GM19240 (cell line): Measurements from ENCODE around the gene LIN54.
"Not testable (repeated sequence)": the region's sequence is repeated elsewhere in the genome, so short reads cannot be mapped to it uniquely, and the experiment has no call there.

Source experiments
- DNase-seq: peaks from one replicate; pipeline ENCODE4 v3.0.0; 2011; ENCODE audit warnings: low spot score; ENCODE audit not compliant: insufficient read length

LIN54 gene

DNA sequence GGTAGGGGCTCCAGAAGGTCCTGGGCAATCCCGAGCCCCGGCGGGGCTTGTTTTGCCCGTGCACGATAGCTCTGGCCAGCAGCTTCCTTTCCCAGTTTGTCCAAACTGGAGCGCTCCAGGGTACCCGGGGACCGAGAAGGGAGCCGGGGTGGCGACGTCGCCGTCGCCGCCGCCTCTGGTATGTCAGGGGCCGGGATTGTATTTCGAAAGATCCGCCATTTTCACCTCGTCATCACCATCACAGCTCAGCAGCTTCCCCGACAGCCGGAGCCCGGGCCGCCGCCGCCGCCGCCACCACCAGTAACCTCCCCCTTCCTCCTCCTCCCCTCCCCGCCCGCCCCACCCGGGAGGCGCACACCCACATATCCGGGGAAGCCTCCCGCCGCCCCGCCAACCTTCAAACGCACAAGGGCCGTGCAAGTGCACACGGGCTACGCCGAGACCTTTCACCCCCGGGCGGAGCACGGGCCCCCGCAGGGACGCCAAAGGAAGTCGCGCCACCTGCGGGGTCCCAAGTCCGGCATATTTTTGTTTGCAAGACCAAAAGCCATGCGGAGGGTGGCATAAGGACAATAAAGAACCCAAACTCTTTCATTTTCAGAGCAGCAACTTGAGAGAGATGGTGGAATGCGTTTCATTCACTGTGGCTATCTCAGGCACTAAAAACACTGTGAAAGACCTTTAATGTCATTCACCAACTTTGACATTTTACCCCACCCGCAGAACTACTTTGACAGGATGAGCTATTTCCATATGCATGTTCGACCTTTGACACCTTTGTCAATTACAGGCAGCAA lies at the start of gene LIN54:
LIN54 (minus strand) TSS at position 302 of the 797 bp plus-strand sequence. CDS start 25,979 bp downstream, outside the sequence.
- peak; percentile 63 for DNase-seq

DNA sequence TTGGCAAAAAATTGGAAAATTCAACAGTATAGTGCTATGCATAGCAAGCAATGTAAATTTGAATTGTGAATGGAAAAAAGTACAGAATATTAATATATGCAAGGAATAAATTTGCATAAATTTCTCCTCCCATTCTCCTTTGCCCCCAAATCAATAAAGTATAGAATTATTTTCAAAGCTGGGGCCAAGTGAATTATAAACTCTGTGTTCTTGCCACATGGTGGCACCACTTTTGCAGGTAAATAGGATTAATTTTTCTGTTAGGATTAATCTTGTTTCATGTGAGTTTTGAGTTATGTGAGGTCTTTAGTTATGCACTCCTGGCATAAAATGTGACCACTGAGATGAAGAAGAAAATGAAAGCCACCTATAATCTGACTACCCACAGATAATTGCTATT lies 44.3 kb upstream of the LIN54 start:
- DNase-seq: no peak

DNA sequence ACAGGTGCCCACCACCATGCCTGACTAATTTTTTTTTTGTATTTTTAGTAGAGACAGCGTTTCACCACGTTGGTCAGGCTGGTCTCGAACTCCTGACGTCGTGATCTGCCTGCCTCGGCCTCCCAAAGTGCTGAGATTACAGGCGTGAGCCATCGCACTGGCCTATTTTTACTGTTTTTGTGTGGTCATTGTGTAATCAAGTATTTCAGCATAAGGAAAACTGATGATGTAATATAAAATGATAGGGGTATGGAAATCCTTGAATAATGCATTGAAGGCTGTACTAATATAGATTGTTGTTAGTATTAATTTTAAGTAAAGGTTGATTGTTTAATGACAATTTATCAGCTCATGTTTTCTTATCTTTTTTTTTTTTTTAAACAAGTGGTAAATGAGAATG lies 38.2 kb upstream of the LIN54 start:
- not testable (repeated sequence) for DNase-seq

DNA sequence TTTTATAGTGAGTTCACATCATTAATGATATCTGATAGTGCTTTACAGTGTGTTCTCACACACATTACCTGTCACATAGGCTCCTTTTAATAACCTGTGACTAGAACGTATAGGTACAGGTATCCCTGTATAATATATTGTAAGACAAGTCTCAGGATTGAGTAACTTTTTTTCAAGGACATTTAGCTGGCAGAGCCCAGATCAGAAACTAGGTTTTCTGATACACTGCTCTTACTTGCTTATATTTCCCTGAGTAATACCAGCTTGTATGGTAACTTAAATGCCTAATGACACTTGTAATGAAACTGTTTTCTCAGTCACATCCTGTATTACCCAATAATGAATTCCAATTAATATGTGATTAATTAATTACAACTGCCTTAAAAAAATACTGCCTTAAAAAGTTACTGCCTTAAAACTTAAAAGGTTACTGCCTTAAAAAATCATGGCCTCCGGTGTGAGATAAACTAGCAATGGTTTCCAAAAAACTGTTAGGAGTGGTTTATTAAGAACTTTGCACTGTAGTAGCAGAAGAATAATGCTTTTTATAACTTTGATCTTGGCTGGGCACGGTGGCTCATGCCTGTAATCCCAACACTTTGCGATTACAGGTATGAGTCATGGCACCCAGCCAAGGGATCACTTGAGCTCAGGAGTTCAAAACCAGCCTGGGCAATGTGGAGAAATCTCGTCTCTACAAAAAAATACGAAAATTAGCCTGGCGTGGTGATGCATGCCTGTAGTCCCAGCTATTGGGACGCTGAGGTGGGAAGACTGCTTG lies 36.3 kb upstream of the LIN54 start:
- no peak for DNase-seq

DNA sequence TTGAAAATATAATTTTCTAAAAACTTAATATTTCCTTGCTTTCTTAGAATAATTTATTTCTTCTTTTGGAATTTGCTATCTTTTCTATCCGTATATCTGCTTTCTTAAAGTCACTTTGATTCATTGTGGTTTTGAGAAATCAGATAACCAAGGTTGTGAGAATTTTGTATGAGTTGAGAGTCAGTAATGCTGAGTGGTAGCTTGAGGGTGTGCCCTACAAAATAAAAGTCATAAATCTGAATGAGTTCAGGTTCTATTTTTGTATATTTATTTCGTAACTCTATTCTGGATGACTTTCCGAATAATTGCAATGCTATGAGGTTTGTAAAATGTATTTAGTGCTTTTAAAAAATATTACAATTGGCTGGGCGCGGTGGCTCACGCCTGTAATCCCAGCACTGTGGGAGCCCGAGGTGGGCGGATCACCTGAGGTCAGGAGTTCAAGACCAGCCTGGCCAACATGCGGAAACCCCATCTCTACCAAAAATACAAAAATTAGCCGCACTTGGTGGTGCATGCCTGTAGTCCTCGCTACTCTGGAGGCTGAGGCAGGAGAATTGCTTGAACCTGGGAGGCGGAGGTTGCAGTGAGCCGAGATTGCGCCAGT lies 33.3 kb upstream of the LIN54 start:
- no peak for DNase-seq

DNA sequence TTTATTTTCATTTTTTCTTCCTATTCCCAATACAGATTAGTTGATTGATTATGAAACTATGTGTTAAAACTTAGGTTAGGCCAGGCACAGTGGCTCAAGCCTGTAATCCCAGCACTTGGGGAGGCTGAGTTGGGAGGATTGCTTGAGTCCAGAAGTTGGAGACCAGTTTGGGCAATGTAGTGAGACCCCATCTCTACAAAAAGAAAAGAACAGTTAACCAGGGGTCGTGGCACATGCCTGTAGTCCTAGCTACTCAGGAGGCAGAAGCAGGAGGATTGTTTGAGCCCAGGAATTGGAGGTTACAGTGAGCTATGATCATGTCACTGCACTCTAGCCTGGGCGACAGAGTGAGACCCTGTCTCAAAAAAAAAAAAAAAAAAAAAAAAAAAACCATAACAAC lies 32.5 kb upstream of the LIN54 start:
- DNase-seq: not testable (repeated sequence)

DNA sequence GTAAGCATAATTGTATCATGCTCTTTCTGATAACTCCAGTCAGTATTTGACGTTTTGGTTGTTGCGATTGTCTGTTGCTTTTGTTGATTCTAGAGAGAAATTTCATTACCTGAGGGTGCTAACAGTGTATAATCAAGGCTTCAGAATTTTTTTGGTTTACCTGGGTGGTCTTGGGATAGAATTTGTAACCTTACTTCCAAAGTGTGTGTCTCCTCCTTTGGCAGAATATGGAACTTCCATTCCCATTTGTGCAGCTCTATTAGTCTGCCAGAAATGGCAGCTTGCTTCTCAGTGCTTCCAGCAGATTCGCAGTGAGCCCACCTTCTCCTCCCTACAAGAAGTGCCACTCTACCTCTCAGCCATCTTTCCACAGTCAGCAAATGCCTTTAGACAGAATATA lies 29.6 kb upstream of the LIN54 start:
- DNase-seq: no peak

DNA sequence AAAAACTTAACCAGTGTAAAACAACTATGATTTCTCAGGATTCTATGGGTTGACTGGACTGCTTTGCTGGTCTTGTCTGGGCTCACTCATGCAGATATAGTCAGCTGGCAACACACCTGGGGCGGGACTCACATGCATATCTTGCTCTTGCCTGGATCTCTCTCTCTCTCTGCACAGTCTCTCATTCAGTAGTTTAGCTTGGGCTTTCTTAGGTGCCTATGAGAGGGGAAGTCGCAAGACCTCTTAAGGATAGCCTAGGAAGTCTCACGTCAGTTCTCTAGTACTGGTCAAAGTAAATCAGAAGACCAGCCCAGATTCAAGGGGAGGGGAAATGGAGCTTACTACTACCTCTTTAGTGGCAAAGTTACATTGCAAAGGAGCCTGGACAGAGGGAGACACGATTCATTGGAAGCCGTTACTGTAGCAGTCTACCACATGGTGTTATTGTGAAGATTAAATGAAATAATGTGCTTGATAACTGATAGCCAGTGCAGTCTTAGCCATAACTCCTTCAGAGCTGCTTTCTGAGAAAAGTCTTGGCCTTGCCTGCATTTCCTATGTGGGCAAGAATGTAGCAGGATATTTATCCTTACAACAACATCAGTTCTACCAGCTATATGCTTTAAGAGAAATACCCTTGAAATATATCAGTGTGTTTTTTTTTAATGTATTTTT lies 26.5 kb upstream of the LIN54 start:
- DNase-seq: no peak

DNA sequence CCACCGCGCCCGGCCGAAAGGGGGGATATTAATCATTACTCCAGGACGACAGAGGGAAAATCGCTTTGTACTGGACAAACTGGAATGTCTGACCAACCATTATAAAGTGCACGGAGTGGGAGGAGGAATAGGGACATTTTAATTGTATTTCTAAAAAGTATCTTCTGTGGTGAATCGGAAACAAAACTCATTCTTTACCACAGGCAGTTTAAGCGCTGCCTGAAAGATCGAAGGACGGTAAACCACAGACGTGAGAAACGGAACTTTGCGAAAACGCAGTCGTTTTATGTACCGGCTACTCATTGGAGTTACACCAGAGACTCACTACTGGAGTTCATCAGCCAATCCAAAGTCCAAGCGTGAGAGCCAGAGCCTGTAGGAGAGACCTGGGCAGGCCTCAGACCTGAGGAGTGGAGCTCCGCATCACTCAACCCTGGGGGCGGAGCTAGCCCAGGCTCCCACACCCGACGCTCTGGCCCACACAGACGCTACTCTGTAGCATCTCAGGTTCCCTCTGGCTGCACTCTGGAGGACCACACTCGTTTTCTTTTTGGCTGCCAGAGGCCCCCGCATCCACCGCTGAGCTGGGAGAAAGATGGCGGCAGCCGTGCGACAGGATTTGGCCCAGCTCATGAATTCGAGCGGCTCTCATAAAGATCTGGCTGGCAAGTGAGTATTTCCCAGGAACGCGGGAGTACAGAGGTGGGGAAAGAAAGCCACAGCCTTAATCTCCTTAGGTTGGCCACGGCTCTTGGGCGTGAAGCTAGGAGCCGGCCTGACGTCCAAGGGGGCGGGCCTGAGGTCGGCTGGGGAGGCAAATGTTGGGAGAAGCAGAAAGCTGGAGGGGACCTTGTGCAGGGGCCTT lies 24.2 kb upstream of the LIN54 start, which contains the start of gene COPS4:
COPS4 (plus strand) TSS at position 554 of the 865 bp plus-strand sequence; CDS start at position 596, 42 bp downstream.
- DNase-seq: peak; percentile 74

DNA sequence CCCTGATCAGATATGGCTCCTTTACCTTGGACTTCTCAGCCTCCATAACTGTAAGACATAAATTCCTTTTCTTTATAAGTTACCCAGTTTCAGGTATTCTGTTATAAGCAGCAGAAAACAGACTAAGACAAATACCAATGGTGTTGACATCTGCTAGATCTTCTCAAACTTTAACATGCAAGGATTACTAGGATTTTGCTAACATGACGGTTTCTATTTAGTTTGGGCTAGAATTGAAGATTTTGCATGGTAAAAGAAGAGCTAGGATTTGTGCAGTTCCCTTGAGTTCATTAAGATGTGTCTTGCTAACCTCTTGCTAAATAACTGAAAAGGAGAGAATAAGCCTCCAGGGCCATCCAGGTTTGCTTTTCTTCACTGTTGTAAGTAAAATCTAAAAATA lies 19.1 kb upstream of the LIN54 start:
- no peak for DNase-seq

DNA sequence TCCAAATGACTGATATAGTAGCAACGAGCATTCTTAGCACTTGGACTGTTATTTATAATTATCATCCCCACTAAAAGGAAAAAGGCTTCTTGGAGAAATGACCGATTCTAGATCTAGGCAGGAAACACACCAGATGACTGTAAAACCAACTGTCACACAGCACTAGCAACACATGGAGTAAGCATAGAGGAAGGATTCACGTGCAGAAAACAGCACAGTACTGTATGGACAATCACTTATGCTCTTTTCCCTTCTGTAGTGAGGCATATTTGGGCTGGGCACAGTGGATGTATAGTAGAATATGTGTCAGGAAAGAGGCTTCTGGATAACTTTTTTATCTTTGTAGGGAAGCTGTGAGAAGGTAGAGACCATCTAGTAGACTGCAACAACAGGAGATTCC lies 18.4 kb upstream of the LIN54 start:
- no peak for DNase-seq

DNA sequence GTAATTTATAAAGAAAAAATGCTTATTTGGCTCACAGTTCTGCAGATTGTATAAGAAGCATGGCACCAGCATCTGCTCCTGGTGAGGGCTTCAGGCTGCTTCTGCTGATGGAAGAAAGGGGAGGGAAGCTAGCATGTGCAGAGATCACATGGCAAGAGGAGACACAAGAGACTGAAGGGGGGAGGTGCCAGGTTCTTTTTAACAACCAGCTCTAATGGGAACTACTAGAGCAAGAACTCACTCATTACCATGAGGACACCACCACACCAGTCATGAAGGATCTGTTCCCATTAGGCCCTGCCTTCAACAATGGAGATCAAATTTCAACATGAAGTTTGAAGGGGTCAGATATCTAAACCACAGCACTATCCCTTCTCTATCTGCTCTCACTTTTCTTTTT lies 14.9 kb upstream of the LIN54 start:
- DNase-seq: no peak

DNA sequence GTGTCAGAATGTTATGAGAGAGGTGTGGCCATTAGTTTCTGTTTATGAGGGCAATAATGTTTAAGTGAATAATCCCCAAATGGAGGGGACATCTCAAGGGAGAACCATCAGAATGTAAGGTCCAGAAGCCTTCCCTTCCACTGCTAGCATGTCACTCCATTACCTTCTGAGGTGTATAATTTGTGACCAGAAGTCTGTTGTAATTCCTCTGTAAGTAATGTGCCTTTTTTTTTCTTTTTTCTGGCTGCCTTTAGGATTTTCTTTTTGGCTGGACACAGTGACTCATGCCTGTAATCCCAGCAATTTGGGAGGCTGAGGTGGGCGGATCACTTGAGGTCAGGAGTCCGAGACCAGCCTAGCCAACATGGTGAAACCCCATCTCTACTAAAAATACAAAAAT lies 13.6 kb upstream of the LIN54 start:
- DNase-seq: no peak

DNA sequence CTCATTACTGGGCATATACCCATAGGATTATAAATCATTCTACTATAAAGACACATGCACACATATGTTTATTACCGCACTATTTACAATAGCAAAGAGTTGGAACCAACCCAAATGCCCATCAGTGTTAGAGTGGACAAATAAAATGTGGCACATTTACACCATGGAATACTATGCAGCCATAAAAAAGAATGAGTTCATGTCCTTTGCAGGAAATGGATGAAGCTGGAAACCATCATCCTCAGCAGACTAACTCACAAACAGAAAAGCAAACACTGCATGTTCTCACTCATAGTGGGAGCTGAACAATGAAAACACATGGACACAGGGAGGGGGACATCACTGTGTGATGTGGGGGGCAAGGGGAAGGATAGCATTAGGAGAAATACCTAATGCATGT lies 13.0 kb upstream of the LIN54 start:
- not testable (repeated sequence) for DNase-seq

DNA sequence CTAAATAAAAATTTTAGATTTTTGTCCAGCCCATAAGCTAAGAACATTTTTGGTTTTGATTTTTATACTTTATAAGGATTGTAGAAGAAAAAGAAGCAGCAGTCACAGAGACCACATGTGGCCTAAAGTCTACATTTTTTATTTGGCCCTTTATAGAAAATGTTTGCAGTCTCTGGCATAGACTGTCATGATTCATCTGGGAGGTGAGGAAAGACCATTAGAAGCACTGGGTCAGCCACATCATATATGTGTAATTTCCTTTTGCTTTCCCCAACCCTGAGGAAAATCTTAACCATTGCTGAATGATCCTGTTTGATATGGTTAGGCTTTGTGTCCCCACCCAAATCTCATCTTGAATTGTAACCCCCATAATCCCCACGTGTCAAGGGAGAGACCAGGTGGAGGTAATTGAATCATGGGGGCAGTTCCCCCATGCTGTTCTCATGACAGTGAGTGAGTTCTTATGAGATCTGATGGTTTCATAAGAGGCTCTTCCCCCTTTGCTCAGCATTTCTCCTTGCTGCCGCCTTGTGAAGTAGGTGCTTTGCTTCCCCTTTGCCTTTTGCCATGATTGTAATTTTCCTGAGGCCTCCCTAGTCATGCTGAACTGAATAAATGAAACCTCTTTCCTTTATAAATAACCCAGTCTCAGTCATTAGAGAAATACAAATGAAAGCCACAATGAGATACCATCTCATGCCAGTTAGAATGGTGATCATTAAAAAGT lies 12.3 kb upstream of the LIN54 start:
- DNase-seq: no peak

DNA sequence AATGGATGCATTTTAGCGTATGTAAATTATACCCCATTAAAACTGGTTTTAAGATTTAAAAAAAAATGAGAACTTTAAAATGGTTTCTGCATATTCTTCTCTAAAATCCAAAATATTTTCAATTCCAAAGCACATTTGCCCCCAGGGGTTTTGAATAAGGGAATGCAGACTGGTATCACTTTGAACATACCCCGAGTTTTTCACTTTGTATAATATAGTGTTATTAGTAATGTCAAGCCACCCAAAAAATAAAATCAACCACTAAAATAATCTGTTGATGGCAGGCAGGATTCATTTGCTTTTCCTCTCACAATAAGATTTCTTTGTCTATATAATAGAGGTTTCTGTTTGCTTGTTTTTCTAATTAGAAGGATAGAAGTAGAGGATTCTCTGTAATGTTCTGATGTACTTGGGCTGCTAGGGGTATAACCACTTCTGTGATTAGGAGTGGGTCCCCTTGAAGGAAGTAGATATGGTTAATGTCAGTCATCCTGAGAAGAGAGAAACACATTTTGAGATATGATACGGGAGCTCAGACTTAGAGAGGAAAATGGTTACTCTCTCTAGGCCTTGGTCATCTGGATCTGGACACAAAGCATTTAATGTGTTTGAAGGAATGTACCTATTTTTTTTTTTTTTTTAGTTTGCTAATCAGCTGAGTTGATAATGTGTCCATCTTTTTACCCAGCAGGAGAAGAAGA lies 9.3 kb upstream of the LIN54 start:
- no peak for DNase-seq

DNA sequence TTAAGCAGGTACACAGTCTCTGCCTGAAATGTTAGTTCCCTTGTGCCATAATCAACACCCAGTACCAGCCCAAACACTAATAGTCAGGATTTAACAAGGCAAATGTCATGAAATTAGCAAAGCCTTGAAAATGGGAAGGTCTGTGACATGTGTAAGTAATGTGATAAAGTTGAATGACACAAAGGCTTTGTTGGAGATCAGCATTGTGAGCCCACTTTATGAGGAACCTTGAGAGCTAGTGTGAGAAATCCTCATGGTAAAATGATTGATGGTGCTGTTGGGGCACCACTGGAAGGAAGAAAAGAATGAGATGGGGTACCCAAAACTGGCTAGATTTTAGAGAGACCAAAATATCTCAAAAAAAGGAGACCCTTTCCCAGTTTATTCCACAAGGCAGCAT lies 3.3 kb upstream of the LIN54 start:
- no peak for DNase-seq

DNA sequence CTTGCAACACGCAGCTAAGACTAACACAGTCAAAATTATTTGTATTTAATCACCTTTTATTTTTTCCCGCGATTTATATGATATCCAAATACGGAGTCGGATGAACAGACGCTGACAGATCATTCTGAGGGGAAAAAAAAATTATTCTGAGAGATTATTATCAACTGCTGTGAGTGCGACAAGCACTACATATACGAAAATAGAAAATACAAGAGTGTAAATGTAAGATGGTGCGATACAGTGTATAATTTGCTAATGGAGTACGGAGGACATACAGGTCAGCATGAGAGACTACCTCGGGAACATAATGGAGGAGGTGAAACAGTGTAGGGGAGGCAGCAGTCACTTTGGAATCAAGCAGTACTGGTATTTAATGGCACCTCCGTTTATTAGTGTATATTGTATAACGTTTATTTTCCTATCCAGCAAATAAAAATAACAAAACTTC lies 2.8 kb upstream of the LIN54 start:
- DNase-seq: no peak

DNA sequence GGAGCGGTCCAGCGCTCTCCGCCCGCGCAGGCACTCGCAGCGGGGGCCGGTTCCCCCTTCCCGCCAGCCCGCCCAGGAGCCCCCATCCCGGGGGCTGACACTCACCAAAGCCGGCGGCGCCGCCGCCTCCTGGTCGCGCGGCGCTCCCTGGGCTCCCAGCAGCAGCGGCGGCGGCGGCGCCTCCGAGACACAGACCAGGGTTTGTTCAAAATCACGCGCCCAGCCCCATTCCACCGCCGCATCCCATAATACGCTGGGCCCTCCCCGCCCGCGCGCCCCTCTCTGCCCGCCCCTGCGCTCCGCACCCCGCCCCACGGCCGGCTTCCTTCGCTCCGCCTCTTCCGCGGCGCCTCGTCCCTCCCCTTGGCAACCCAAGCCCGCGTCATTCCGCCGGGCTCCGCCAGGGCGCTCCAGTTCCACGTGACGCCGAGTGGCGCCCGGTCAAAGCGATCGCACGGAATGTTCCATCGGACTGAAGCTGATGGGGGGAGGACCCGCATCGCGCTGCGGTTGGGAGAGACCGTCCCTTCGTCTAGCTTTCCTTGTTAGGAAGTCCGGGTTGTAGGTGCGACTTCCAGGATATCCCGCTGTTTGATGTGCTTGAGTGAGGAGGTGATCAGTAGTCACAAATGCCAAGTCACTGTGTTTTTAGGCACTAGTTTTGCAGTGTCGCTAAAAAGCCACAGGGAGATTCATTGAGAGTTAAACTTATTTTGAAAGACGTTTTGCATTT lies 2.2 kb upstream of the LIN54 start:
- DNase-seq: peak; percentile 79
